DND-41 (cell line): Measurements from ENCODE around the gene GBP3.
A peak's percentile ranks its signal among the peaks of the same experiment; 100 is the strongest.

Source experiments
- CTCF ChIP-seq: IDR thresholded peaks from 2 replicates; pipeline ENCODE4 v1.5.1; 2012; ENCODE audit warnings: borderline replicate concordance, low read length, moderate library complexity, mild to moderate bottlenecking; ENCODE audit not compliant: poor library complexity, severe bottlenecking; ENCODE audit errors: extremely low read depth
- EZH2 ChIP-seq: IDR thresholded peaks from 3 replicates; pipeline ENCODE4 v1.6.1; 2012; ENCODE audit warnings: borderline replicate concordance, low read depth, mild to moderate bottlenecking, moderate library complexity, low read length, inconsistent platforms; ENCODE audit not compliant: severe bottlenecking

- TF ChIP-seq CTCF (peak; percentile 71), EZH2 (no peak)
Observed at GRCh38 chr1:88973520-88974137, 49.0 kb downstream of the GBP3 start.
